HEK293 (cell line): ENCODE measurements around the gene EVI5.

ENCODE experiments used
- BCL11A ChIP-seq: fragments of 450-650 bp; formaldehyde crosslinking; IDR thresholded peaks from 2 replicates; pipeline ENCODE4 v1.5.1; 2016; ENCODE audit warnings: low read depth, missing biosample characterization, missing genetic modification characterization
- GLI2 ChIP-seq: fragments of 450-650 bp; formaldehyde crosslinking; IDR thresholded peaks from 2 replicates; pipeline ENCODE4; 2017; ENCODE audit warnings: missing biosample characterization, missing genetic modification characterization, low read depth, borderline replicate concordance
- PRDM6 ChIP-seq: fragments of 450-650 bp; formaldehyde crosslinking; IDR thresholded peaks from 2 replicates; pipeline ENCODE4 v1.5.1; 2017; ENCODE audit warnings: missing biosample characterization, missing genetic modification characterization
- YY2 ChIP-seq: fragments of 450-650 bp; formaldehyde crosslinking; IDR thresholded peaks from 2 replicates; pipeline ENCODE4 v1.5.1; 2016; ENCODE audit warnings: missing biosample characterization, missing genetic modification characterization
- ZBTB11 ChIP-seq: fragments of 450-650 bp; formaldehyde crosslinking; conservative IDR thresholded peaks from 2 replicates; pipeline ENCODE4 v1.5.1; 2016; ENCODE audit warnings: low read depth, missing biosample characterization, missing genetic modification characterization
- ZBTB48 ChIP-seq: fragments of 450-650 bp; formaldehyde crosslinking; IDR thresholded peaks from 2 replicates; pipeline ENCODE4 v1.5.1; 2016; ENCODE audit warnings: missing biosample characterization, missing genetic modification characterization
- ZBTB8A ChIP-seq: fragments of 450-650 bp; formaldehyde crosslinking; IDR thresholded peaks from 2 replicates; pipeline ENCODE4 v1.5.1; 2016; ENCODE audit warnings: missing biosample characterization, missing genetic modification characterization
- ZFP41 ChIP-seq: fragments of 450-650 bp; formaldehyde crosslinking; IDR thresholded peaks from 2 replicates; pipeline ENCODE4 v1.5.1; 2016; ENCODE audit warnings: missing biosample characterization, missing genetic modification characterization, borderline replicate concordance
- ZNF114 ChIP-seq: fragments of 450-650 bp; formaldehyde crosslinking; IDR thresholded peaks from 2 replicates; pipeline ENCODE4 v1.5.0; 2017; ENCODE audit warnings: missing biosample characterization, missing genetic modification characterization
- ZNF19 ChIP-seq: fragments of 450-650 bp; formaldehyde crosslinking; IDR thresholded peaks from 2 replicates; pipeline ENCODE4; 2016; ENCODE audit warnings: missing biosample characterization, missing genetic modification characterization, low read depth
- ZNF239 ChIP-seq: fragments of 450-650 bp; formaldehyde crosslinking; IDR thresholded peaks from 2 replicates; pipeline ENCODE4 v1.5.1; 2016; ENCODE audit warnings: missing biosample characterization, missing genetic modification characterization
- ZNF274 ChIP-seq, 2 experiments: fragments of 200-500 bp in 1 of 2; fragments of 450-650 bp in 1 of 2; sonication (Bioruptor generic) in 1 of 2; formaldehyde crosslinking in 1 of 2; IDR thresholded peaks; 2 replicates each; pipeline versions ENCODE4 v1.5.1 to v1.6.1; 2014 to 2016; ENCODE audit warnings: borderline replicate concordance in 1 of 2, inconsistent platforms in 1 of 2, low read length in 1 of 2, missing biosample characterization in 1 of 2, missing genetic modification characterization in 1 of 2
- ZNF292 ChIP-seq: fragments of 450-650 bp; formaldehyde crosslinking; IDR thresholded peaks from 2 replicates; pipeline ENCODE4 v1.5.1; 2016; ENCODE audit warnings: low read depth, missing biosample characterization, missing genetic modification characterization, borderline replicate concordance
- ZNF311 ChIP-seq: fragments of 450-650 bp; formaldehyde crosslinking; IDR thresholded peaks from 2 replicates; pipeline ENCODE4 v1.5.1; 2017; ENCODE audit warnings: missing biosample characterization, missing genetic modification characterization, borderline replicate concordance
- ZNF324 ChIP-seq: fragments of 450-650 bp; formaldehyde crosslinking; IDR thresholded peaks from 2 replicates; pipeline ENCODE4 v1.5.1; 2016; ENCODE audit warnings: missing biosample characterization, missing genetic modification characterization
- ZNF335 ChIP-seq: fragments of 450-650 bp; formaldehyde crosslinking; conservative IDR thresholded peaks from 2 replicates; pipeline ENCODE4 v1.5.1; 2016; ENCODE audit warnings: missing biosample characterization, missing genetic modification characterization
- ZNF404 ChIP-seq: fragments of 450-650 bp; formaldehyde crosslinking; IDR thresholded peaks from 2 replicates; pipeline ENCODE4 v1.5.1; 2017; ENCODE audit warnings: missing biosample characterization, missing genetic modification characterization
- ZNF423 ChIP-seq: fragments of 450-650 bp; formaldehyde crosslinking; IDR thresholded peaks from 2 replicates; pipeline ENCODE4 v1.5.1; 2016; ENCODE audit warnings: missing biosample characterization, missing genetic modification characterization
- ZNF501 ChIP-seq: fragments of 450-650 bp; formaldehyde crosslinking; IDR thresholded peaks from 2 replicates; pipeline ENCODE4 v1.5.1; 2016; ENCODE audit warnings: missing biosample characterization, missing genetic modification characterization
- ZNF529 ChIP-seq: fragments of 450-650 bp; formaldehyde crosslinking; IDR thresholded peaks from 2 replicates; pipeline ENCODE4 v1.5.1; 2017; ENCODE audit warnings: missing genetic modification characterization, missing biosample characterization; ENCODE audit not compliant: insufficient replicate concordance
- ZNF544 ChIP-seq: fragments of 450-650 bp; formaldehyde crosslinking; IDR thresholded peaks from 2 replicates; pipeline ENCODE4 v1.5.0; 2017; ENCODE audit warnings: missing biosample characterization, missing genetic modification characterization
- ZNF548 ChIP-seq: fragments of 450-650 bp; formaldehyde crosslinking; IDR thresholded peaks from 2 replicates; pipeline ENCODE4 v1.5.1; 2016; ENCODE audit warnings: missing biosample characterization, missing genetic modification characterization
- ZNF621 ChIP-seq: fragments of 450-650 bp; formaldehyde crosslinking; IDR thresholded peaks from 2 replicates; pipeline ENCODE4 v1.5.1; 2017; ENCODE audit warnings: missing biosample characterization, missing genetic modification characterization
- ZNF830 ChIP-seq: fragments of 450-650 bp; IDR thresholded peaks from 2 replicates; pipeline ENCODE4 v1.5.0; 2018; ENCODE audit warnings: missing biosample characterization, missing genetic modification characterization, low read depth, mild to moderate bottlenecking, moderate library complexity
- TF ChIP-seq, protein P1 (sequence below): fragments of 450-650 bp; formaldehyde crosslinking; IDR thresholded peaks from 2 replicates; pipeline ENCODE4 v1.5.1; 2016; ENCODE audit warnings: missing biosample characterization, missing genetic modification characterization, low read depth
- TF ChIP-seq, protein P2 (sequence below): fragments of 450-650 bp; formaldehyde crosslinking; IDR thresholded peaks from 2 replicates; pipeline ENCODE4 v1.5.1; 2016; ENCODE audit warnings: missing biosample characterization, missing genetic modification characterization
- TF ChIP-seq, protein P3 (sequence below): fragments of 450-650 bp; formaldehyde crosslinking; IDR thresholded peaks from 2 replicates; pipeline ENCODE4 v1.5.1; 2016; ENCODE audit warnings: missing biosample characterization, missing genetic modification characterization
- TF ChIP-seq, protein P4 (sequence below): fragments of 450-650 bp; formaldehyde crosslinking; IDR thresholded peaks from 2 replicates; pipeline ENCODE4 v1.5.1; 2016; ENCODE audit warnings: missing biosample characterization, missing genetic modification characterization

The EVI5 gene

GRCh38 chr1:92831762-92832536 lies 47.0 kb upstream of the EVI5 start, which contains the start of gene RPL5 (continued):
- TF ChIP-seq ZNF529 (tag by site-specific recombination) (no peak), ZBTB11 (tag by site-specific recombination) (peak; percentile 41; the same call in 1 of the 2 replicates), BCL11A (tag by site-specific recombination) (no peak), PRDM6 (tag by site-specific recombination) (no peak; the same call in 1 of the 2 replicates), ZNF239 (tag by site-specific recombination) (peak; percentile 84), ZNF324 (tag by site-specific recombination) (peak; percentile 97), ZNF335 (tag by site-specific recombination) (peak; percentile 92), YY2 (tag by site-specific recombination) (no peak; the same call in none of the 2 replicates), ZNF114 (tag by site-specific recombination) (no peak), ZNF19 (no peak), ZNF501 (tag by site-specific recombination) (peak; percentile 100), ZNF311 (no peak), ZNF830 (no peak), ZBTB48 (peak; percentile 77; the same call in 1 of the 2 replicates), ZNF404 (no peak; the same call in 1 of the 2 replicates), ZNF548 (tag by site-specific recombination) (peak; percentile 18; the same call in 1 of the 2 replicates), ZFP41 (tag by site-specific recombination) (0 out of 2 replicates have a peak, but pooled peaks have one; percentile 42), GLI2 (no peak), ZNF274 (IDR thresholded peaks at IDR 0.05; ENCODE audit: low read length) (no peak), ZNF274 (tag by site-specific recombination; IDR thresholded peaks at IDR 0.05; ENCODE audit: borderline replicate concordance) (no peak), ZNF423 (tag by site-specific recombination) (no peak), ZNF544 (no peak), ZBTB8A (tag by site-specific recombination) (peak; percentile 97), ZNF292 (tag by site-specific recombination) (no peak), ZNF621 (tag by site-specific recombination) (no peak)
- TF ChIP-seq, protein P1, sequence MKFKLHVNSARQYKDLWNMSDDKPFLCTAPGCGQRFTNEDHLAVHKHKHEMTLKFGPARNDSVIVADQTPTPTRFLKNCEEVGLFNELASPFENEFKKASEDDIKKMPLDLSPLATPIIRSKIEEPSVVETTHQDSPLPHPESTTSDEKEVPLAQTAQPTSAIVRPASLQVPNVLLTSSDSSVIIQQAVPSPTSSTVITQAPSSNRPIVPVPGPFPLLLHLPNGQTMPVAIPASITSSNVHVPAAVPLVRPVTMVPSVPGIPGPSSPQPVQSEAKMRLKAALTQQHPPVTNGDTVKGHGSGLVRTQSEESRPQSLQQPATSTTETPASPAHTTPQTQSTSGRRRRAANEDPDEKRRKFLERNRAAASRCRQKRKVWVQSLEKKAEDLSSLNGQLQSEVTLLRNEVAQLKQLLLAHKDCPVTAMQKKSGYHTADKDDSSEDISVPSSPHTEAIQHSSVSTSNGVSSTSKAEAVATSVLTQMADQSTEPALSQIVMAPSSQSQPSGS (tag by site-specific recombination), result peak; percentile 69; the same call in 1 of the 2 replicates
- TF ChIP-seq, protein P2, sequence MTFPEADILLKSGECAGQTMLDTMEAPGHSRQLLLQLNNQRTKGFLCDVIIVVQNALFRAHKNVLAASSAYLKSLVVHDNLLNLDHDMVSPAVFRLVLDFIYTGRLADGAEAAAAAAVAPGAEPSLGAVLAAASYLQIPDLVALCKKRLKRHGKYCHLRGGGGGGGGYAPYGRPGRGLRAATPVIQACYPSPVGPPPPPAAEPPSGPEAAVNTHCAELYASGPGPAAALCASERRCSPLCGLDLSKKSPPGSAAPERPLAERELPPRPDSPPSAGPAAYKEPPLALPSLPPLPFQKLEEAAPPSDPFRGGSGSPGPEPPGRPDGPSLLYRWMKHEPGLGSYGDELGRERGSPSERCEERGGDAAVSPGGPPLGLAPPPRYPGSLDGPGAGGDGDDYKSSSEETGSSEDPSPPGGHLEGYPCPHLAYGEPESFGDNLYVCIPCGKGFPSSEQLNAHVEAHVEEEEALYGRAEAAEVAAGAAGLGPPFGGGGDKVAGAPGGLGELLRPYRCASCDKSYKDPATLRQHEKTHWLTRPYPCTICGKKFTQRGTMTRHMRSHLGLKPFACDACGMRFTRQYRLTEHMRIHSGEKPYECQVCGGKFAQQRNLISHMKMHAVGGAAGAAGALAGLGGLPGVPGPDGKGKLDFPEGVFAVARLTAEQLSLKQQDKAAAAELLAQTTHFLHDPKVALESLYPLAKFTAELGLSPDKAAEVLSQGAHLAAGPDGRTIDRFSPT (tag by site-specific recombination), result no peak
- TF ChIP-seq, protein P3, sequence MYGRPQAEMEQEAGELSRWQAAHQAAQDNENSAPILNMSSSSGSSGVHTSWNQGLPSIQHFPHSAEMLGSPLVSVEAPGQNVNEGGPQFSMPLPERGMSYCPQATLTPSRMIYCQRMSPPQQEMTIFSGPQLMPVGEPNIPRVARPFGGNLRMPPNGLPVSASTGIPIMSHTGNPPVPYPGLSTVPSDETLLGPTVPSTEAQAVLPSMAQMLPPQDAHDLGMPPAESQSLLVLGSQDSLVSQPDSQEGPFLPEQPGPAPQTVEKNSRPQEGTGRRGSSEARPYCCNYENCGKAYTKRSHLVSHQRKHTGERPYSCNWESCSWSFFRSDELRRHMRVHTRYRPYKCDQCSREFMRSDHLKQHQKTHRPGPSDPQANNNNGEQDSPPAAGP, result peak; percentile 93
- TF ChIP-seq, protein P4, sequence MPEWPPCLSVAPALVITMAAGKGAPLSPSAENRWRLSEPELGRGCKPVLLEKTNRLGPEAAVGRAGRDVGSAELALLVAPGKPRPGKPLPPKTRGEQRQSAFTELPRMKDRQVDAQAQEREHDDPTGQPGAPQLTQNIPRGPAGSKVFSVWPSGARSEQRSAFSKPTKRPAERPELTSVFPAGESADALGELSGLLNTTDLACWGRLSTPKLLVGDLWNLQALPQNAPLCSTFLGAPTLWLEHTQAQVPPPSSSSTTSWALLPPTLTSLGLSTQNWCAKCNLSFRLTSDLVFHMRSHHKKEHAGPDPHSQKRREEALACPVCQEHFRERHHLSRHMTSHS (tag by site-specific recombination), result no peak
